Fibroblast of skin of right biceps (primary cell): ENCODE results near the gene VAV2.

Experiments
- DNase-seq: peaks from one replicate; pipeline ENCODE4 v3.0.0-alpha.2; 2013

Gene VAV2

GRCh38 chr9:133991964-133992779, at the start of gene VAV2:
TSS of gene VAV2 (minus strand) at chr9:133992324. CDS start at chr9:133992278, 46 bp downstream.
- DNase-seq, result peak; percentile 65

GRCh38 chr9:134041649-134041962, 49.5 kb upstream of the VAV2 start:
- DNase-seq, result no peak

- no peak for DNase-seq
These were observed 48.9 kb upstream of the VAV2 start for GRCh38 chr9:134040781-134041648.

GRCh38 chr9:134040176-134040565, 48.0 kb upstream of the VAV2 start:
- no peak for DNase-seq

GRCh38 chr9:134039386-134040175, 47.5 kb upstream of the VAV2 start:
- no peak for DNase-seq

- DNase-seq, result no peak
These were observed 45.5 kb upstream of the VAV2 start for GRCh38 chr9:134037641-134038040.

GRCh38 chr9:134036130-134036529, 44.0 kb upstream of the VAV2 start:
- DNase-seq, result no peak

GRCh38 chr9:134035041-134036039, 43.2 kb upstream of the VAV2 start:
- no peak for DNase-seq

GRCh38 chr9:134034215-134035040, 42.3 kb upstream of the VAV2 start:
- DNase-seq, result no peak

GRCh38 chr9:134033516-134034214, 41.5 kb upstream of the VAV2 start:
- DNase-seq, result no peak

- DNase-seq, result no peak
These were observed 40.5 kb upstream of the VAV2 start for GRCh38 chr9:134032456-134033222.

GRCh38 chr9:134031783-134032182, 39.7 kb upstream of the VAV2 start:
- DNase-seq, result no peak

GRCh38 chr9:134030821-134031470, 38.8 kb upstream of the VAV2 start:
- DNase-seq, result no peak

- DNase-seq, result no peak
These were observed 37.4 kb upstream of the VAV2 start for GRCh38 chr9:134029248-134030226.

GRCh38 chr9:134028575-134029247, 36.6 kb upstream of the VAV2 start:
- no peak for DNase-seq

- DNase-seq, result no peak
These were observed 36.0 kb upstream of the VAV2 start for GRCh38 chr9:134028076-134028475.

- no peak for DNase-seq
These were observed 35.4 kb upstream of the VAV2 start for GRCh38 chr9:134027561-134027960.
